CD8-positive, alpha-beta memory T cell (primary cell): ENCODE data around the gene MTCH2. TPM values are rescaled to one million over a fixed set of nuclear protein-coding genes. Genes with fewer than 3 reads are reported as not detected.
"Not testable (repeated sequence)": the region's sequence is repeated elsewhere in the genome, so short reads cannot be mapped to it uniquely, and the experiment has no call there.

Experiments used
- CTCF ChIA-PET: fragments of 350-600 bp; sonication (Branson Sonifier 250); formaldehyde crosslinking; loops from one replicate; lab custom pipeline; 2021; ENCODE audit warnings: antibody characterized with exemption; lab: Charles Lee
- POLR2A ChIA-PET: fragments of 350-600 bp; sonication (Branson Sonifier 250); formaldehyde crosslinking; loops from one replicate; lab custom pipeline; 2021; ENCODE audit warnings: antibody characterized with exemption; lab: Charles Lee
- DNase-seq, 5 donors: peaks; one replicate each; pipeline versions ENCODE4 v3.0.0 to v3.0.0-alpha.2; 2020 to 2022; ENCODE audit warnings: mixed read lengths in 1 of 5
- H3K27ac ChIP-seq: one replicate; pipeline ENCODE4 v1.7.0; 2013; ENCODE audit warnings: low read depth, mild to moderate bottlenecking, low read length, moderate library complexity
- H3K27me3 ChIP-seq: 2 replicates; pipeline ENCODE4 v1.7.0; 2013; ENCODE audit warnings: low read length, mild to moderate bottlenecking; ENCODE audit not compliant: insufficient read depth, poor library complexity, severe bottlenecking
- H3K36me3 ChIP-seq: 2 replicates; pipeline ENCODE4 v1.7.0; 2013; ENCODE audit warnings: mild to moderate bottlenecking, low read length, moderate library complexity; ENCODE audit not compliant: insufficient read depth
- H3K4me1 ChIP-seq: 2 replicates; pipeline ENCODE4 v1.7.0; 2013; ENCODE audit warnings: mild to moderate bottlenecking, low read length, moderate library complexity; ENCODE audit not compliant: insufficient read depth
- H3K4me3 ChIP-seq: 2 replicates; pipeline ENCODE4 v1.7.0; 2013; ENCODE audit warnings: mild to moderate bottlenecking, low read length
- H3K9me3 ChIP-seq: 2 replicates; pipeline ENCODE4 v1.7.0; 2013; ENCODE audit warnings: mild to moderate bottlenecking, low read length
- H3K27ac Mint-ChIP-seq, 8 donors: one replicate each; pipeline ENCODE4 v1.8.0; 2020 to 2021; ENCODE audit warnings: mixed read lengths in 8 of 8, mild to moderate bottlenecking in 6 of 8, inconsistent platforms in 3 of 8, moderate library complexity in 3 of 8
- H3K27me3 Mint-ChIP-seq, 2 donors: one replicate each; pipeline ENCODE4 v1.8.0; 2020 to 2021; ENCODE audit warnings: mixed read lengths in 2 of 2, mild to moderate bottlenecking in 1 of 2, moderate library complexity in 1 of 2
- H3K36me3 Mint-ChIP-seq, 3 donors: one replicate each; pipeline ENCODE4 v1.8.0; 2020 to 2021; ENCODE audit warnings: mixed read lengths in 3 of 3, inconsistent platforms in 1 of 3, mild to moderate bottlenecking in 1 of 3
- H3K4me1 Mint-ChIP-seq, 3 donors: one replicate each; pipeline ENCODE4 v1.8.0; 2020 to 2021; ENCODE audit warnings: mixed read lengths in 3 of 3, inconsistent platforms in 1 of 3, mild to moderate bottlenecking in 1 of 3
- H3K4me3 Mint-ChIP-seq, 7 donors: one replicate each; pipeline ENCODE4 v1.8.0; 2020 to 2021; ENCODE audit warnings: mixed read lengths in 7 of 7, mild to moderate bottlenecking in 6 of 7, moderate library complexity in 4 of 7, inconsistent platforms in 2 of 7
- H3K9me3 Mint-ChIP-seq, 5 donors: one replicate each; pipeline ENCODE4 v1.8.0; 2020 to 2022; ENCODE audit warnings: mixed read lengths in 5 of 5, mild to moderate bottlenecking in 3 of 5, moderate library complexity in 2 of 5, inconsistent platforms in 1 of 5
- polyA plus RNA-seq: library from polyadenylated mRNA; unstranded; fragments of 300-500 nt; fragmentation: Illumina TruSeq; gene quantifications from one replicate; pipeline ENCODE4 v1.2.3, GENCODE V29; 2021
- total RNA-seq, 2 experiments: library from RNA; stranded (reverse); gene quantifications; one replicate each; pipeline ENCODE4 v1.2.3, GENCODE V29; 2021

MTCH2 gene
- total and polyA plus RNA-seq, 3 experiments from 2014 or later: 63.7 to 131 (median 124) TPM

- no peaks in the 10 kb centered on the region for H3K27me3 ChIP-seq
- CTCF ChIA-PET: no interaction called here
- no peak overlapping the region for H3K27ac ChIP-seq
- H3K4me1 Mint-ChIP-seq: no peaks in the 10 kb centered on the region
- no peaks in the 10 kb centered on the region for H3K9me3 Mint-ChIP-seq
- no peak overlapping the region for H3K4me3 ChIP-seq
- no peak for DNase-seq
- H3K4me1 ChIP-seq: no peaks in the 10 kb centered on the region
- H3K36me3 Mint-ChIP-seq: no peaks in the 10 kb centered on the region
- H3K27ac Mint-ChIP-seq: peak overlapping the region in 1 of 8 donors; percentile 86
- POLR2A ChIA-PET: no interaction called here
- no peaks in the 10 kb centered on the region for H3K9me3 ChIP-seq
- no peaks in the 10 kb centered on the region for H3K27me3 Mint-ChIP-seq
- H3K36me3 ChIP-seq: no peaks in the 10 kb centered on the region
- no peak overlapping the region for H3K4me3 Mint-ChIP-seq
These were observed 29.9 kb upstream of the MTCH2 start for GRCh38 chr11:47672283-47672730.

DNA sequence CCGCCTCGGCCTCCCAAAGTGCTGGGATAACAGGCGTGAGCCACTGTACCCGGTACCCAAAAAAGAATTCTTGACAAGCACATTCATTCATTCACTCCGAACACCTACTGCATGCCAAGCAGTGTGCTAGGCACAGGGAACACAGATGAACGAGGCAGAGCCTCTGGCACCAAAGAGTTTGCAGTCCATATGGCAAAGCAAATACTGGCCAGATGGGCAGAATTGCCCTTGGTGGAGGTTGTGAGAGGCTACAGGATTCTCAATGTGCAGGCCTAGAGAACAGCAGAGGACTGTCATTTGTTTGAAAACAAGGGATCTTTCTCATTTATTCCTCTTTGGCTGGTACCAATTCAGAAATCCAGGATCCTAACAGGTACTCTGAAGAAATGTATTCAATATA lies 27.5 kb upstream of the MTCH2 start:
- no peaks in the 10 kb centered on the region for H3K4me1 Mint-ChIP-seq
- POLR2A ChIA-PET: no interaction called here
- CTCF ChIA-PET: no interaction called here

DNA sequence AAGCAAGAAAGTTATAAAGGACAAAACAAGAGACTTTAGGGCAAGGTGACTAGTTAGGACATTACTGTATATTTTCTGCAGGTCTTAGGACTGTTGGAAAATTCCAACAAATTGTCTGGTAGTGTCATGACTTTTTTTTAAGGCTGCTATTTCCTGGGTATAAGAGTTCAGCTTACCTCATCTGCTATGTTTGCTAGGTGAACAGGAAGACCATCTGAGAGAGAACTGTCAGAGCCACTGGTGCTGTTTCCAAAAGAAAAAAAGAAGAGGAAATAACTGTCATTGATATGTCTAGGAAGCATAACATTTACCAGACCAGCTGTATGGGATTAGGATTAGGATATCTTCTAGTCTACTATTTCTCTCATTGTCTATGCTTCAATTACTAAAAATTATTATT lies 26.3 kb upstream of the MTCH2 start:
- ChIA-PET POLR2A (no interaction called here), CTCF (no interaction called here)
- no peak overlapping the region for H3K27ac ChIP-seq
- H3K4me3 ChIP-seq: no peak overlapping the region
- no peak for DNase-seq
- H3K4me1 ChIP-seq: no peaks in the 10 kb centered on the region
- H3K27me3 ChIP-seq: no peaks in the 10 kb centered on the region
- Mint-ChIP-seq H3K36me3 (peaks cover 0 to 3% (median 0%) of the 10 kb centered on the region in 3 donors), H3K4me1 (no peaks in the 10 kb centered on the region), H3K4me3 (no peak overlapping the region), H3K27me3 (no peaks in the 10 kb centered on the region), H3K27ac (no peak overlapping the region), H3K9me3 (no peaks in the 10 kb centered on the region)
- no peaks in the 10 kb centered on the region for H3K9me3 ChIP-seq
- H3K36me3 ChIP-seq: no peaks in the 10 kb centered on the region

More for the DNA sequence above, 27.5 kb upstream of the MTCH2 start:
- peaks cover 0 to 3% (median 0%) of the 10 kb centered on the region in 3 donors for H3K36me3 Mint-ChIP-seq
- H3K27ac ChIP-seq: no peak overlapping the region
- H3K27me3 ChIP-seq: no peaks in the 10 kb centered on the region
- no peak overlapping the region for H3K27ac Mint-ChIP-seq
- DNase-seq: no peak
- no peaks in the 10 kb centered on the region for H3K36me3 ChIP-seq
- H3K4me1 ChIP-seq: no peaks in the 10 kb centered on the region
- no peak overlapping the region for H3K4me3 ChIP-seq
- no peaks in the 10 kb centered on the region for H3K27me3 Mint-ChIP-seq
- H3K9me3 ChIP-seq: no peaks in the 10 kb centered on the region
- H3K4me3 Mint-ChIP-seq: no peak overlapping the region
- no peaks in the 10 kb centered on the region for H3K9me3 Mint-ChIP-seq

DNA sequence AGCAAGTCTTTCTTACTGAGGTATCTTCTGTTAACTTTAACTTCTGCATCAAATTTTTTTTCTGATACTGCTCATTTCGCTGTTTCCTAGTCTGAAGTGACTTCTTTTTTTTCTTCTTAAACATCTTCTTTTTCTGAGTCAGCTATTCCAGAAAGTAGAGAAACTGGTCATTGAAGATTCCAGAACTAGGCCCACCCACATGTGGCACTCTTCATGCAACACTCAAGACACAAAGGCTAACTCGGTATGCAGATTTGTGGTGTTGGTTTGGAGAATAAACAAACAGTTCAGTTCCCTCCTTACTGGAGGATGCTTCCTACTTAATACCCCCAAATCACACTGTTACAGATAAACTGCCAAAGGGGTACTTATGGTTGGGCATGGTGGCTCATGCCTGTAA lies 25.2 kb upstream of the MTCH2 start:
- Histone ChIP-seq H3K4me3 (no peak overlapping the region), H3K4me1 (no peaks in the 10 kb centered on the region), H3K27ac (no peak overlapping the region), H3K36me3 (no peaks in the 10 kb centered on the region), H3K27me3 (no peaks in the 10 kb centered on the region), H3K9me3 (no peaks in the 10 kb centered on the region)
- Mint-ChIP-seq H3K36me3 (peaks cover 0 to 3% (median 0%) of the 10 kb centered on the region in 3 donors), H3K9me3 (no peaks in the 10 kb centered on the region), H3K4me3 (no peak overlapping the region), H3K4me1 (no peaks in the 10 kb centered on the region), H3K27me3 (no peaks in the 10 kb centered on the region), H3K27ac (no peak overlapping the region)
- no peak for DNase-seq
- POLR2A ChIA-PET: no interaction called here
- CTCF ChIA-PET: no interaction called here

DNA sequence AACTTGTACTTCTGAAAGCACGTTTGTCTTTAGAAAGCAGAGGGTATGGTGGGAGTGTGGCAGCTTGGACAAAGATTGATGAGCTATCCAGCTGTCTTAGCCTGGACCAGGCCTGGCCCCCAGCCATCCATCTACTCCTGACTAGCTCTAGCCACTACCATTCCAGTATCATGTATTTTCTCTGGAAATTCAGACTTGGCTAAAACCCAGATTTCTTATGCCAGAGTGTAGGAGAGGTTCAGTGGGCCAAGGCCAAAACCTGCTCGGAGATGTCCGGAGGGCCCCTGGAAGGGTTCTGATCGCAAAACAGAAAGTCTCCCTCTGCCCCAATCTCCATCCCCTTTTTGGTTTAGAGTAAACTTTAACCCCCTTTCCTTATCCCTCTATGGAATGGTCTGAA lies 24.8 kb upstream of the MTCH2 start:
- H3K9me3 ChIP-seq: no peaks in the 10 kb centered on the region
- Mint-ChIP-seq H3K4me1 (no peaks in the 10 kb centered on the region), H3K27me3 (no peaks in the 10 kb centered on the region), H3K27ac (no peak overlapping the region), H3K36me3 (peaks cover 0 to 3% (median 0%) of the 10 kb centered on the region in 3 donors), H3K4me3 (no peak overlapping the region), H3K9me3 (no peaks in the 10 kb centered on the region)
- H3K27me3 ChIP-seq: no peaks in the 10 kb centered on the region
- no peaks in the 10 kb centered on the region for H3K36me3 ChIP-seq
- DNase-seq: no peak
- no peaks in the 10 kb centered on the region for H3K4me1 ChIP-seq
- H3K27ac ChIP-seq: no peak overlapping the region
- ChIA-PET POLR2A (no interaction called here), CTCF (no interaction called here)
- no peak overlapping the region for H3K4me3 ChIP-seq

DNA sequence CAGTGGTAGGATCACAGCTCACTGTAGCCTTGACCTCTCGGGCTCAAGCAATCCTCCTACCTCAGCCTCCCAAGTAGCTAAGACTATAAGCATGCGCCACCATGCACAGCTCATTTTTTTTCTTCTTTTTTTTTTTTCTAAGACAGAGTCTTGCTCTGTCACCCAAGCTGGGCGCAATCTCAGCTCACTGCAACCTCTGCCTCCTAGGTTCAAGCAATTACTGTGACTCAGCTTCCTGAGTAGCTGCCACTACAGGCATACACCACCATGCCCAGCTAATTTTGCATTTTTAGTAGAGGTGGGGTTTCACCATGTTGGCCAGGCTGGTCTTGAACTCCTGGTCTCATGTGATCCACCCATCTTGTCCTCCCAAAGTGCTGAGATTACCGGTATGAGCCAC lies 22.6 kb upstream of the MTCH2 start:
- H3K4me1 Mint-ChIP-seq, POLR2A ChIA-PET, H3K27me3 ChIP-seq, H3K9me3 Mint-ChIP-seq, DNase-seq, H3K27ac ChIP-seq, CTCF ChIA-PET, H3K36me3 Mint-ChIP-seq, H3K36me3 ChIP-seq, H3K9me3 ChIP-seq, H3K4me3 ChIP-seq, H3K4me1 ChIP-seq, H3K4me3 Mint-ChIP-seq, H3K27ac Mint-ChIP-seq, H3K27me3 Mint-ChIP-seq: not testable (repeated sequence)

GRCh38 chr11:47661245-47661644 lies 18.9 kb upstream of the MTCH2 start:
- H3K27ac Mint-ChIP-seq: no peak overlapping the region
- Histone ChIP-seq H3K27me3 (no peaks in the 10 kb centered on the region), H3K4me1 (no peaks in the 10 kb centered on the region), H3K27ac (no peak overlapping the region), H3K4me3 (no peak overlapping the region), H3K9me3 (no peaks in the 10 kb centered on the region), H3K36me3 (no peaks in the 10 kb centered on the region)
- H3K9me3 Mint-ChIP-seq: no peaks in the 10 kb centered on the region
- peaks cover 0 to 5% of the 10 kb centered on the region in 2 donors for H3K27me3 Mint-ChIP-seq
- no peaks in the 10 kb centered on the region for H3K36me3 Mint-ChIP-seq
- H3K4me1 Mint-ChIP-seq: no peaks in the 10 kb centered on the region
- H3K4me3 Mint-ChIP-seq: no peak overlapping the region
- CTCF ChIA-PET: no interaction called here
- DNase-seq: no peak
- POLR2A ChIA-PET: no interaction called here

- H3K27ac ChIP-seq: no peak overlapping the region
- no peaks in the 10 kb centered on the region for H3K9me3 Mint-ChIP-seq
- H3K36me3 ChIP-seq: no peaks in the 10 kb centered on the region
- ChIA-PET CTCF (no interaction called here), POLR2A (interaction anchor here (0.6 kb wide), 1 partner anchor 594 kb away, joined by 4 read pairs; no protein-coding TSS in a partner anchor)
- no peaks in the 10 kb centered on the region for H3K27me3 ChIP-seq
- no peak overlapping the region for H3K4me3 ChIP-seq
- no peaks in the 10 kb centered on the region for H3K4me1 ChIP-seq
- no peaks in the 10 kb centered on the region for H3K9me3 ChIP-seq
- no peak overlapping the region for H3K27ac Mint-ChIP-seq
- H3K27me3 Mint-ChIP-seq: peaks cover 5 to 7% of the 10 kb centered on the region in 2 donors
- no peaks in the 10 kb centered on the region for H3K4me1 Mint-ChIP-seq
- no peaks in the 10 kb centered on the region for H3K36me3 Mint-ChIP-seq
- H3K4me3 Mint-ChIP-seq: no peak overlapping the region
- no peak for DNase-seq
These were observed 16.9 kb upstream of the MTCH2 start for GRCh38 chr11:47659276-47659675.
